HG03097 (cell line): ENCODE measurements around the gene DNAH11.
"Not testable (repeated sequence)": the region's sequence is repeated elsewhere in the genome, so short reads cannot be mapped to it uniquely, and the experiment has no call there.

Source experiments
- ATAC-seq: cut with Tn5 transposase; IDR thresholded peaks from one replicate; pipeline ENCODE4 v1.9.1; 2021; ENCODE audit not compliant: unreplicated experiment, low FRiP score

The DNAH11 gene

DNA sequence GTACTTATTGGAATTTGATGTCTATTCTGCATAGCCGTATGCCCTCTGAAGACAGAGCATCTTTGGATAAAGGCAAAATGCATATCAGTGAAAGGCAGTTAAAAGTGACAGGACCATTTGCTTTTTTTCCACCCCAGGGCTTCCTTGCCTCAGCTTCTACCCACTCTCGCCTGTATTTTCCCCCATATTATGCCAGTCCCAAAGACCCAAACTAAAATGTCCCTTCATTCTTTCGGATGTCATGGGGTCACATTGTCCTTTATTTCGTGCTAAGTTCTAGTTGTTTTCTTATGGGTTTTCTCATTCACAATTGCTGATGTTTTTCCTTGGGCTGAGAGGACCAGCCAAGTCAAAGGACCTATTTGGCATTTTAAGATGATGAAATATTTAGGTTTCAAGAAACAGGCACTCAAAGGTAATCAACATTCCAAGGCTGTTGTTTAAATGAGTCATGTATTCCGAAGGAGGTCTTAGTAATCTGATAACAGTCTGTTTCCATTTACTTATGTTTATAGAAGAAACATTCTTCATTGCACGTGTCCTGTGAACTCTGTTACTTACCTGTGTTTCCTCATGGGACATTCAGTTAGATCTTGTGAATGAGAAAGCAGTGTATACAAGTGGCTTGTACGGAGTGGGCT is 74.1 kb downstream of the DNAH11 start:
- no peak for ATAC-seq

- no peak for ATAC-seq
Observed at GRCh38 chr7:21617513-21617912, 74.7 kb downstream of the DNAH11 start.

GRCh38 chr7:21617916-21618390 is 75.1 kb downstream of the DNAH11 start:
- no peak for ATAC-seq

GRCh38 chr7:21618706-21619105 is 75.9 kb downstream of the DNAH11 start:
- ATAC-seq, result no peak

GRCh38 chr7:21620054-21620453 is 77.2 kb downstream of the DNAH11 start:
- no peak for ATAC-seq

DNA sequence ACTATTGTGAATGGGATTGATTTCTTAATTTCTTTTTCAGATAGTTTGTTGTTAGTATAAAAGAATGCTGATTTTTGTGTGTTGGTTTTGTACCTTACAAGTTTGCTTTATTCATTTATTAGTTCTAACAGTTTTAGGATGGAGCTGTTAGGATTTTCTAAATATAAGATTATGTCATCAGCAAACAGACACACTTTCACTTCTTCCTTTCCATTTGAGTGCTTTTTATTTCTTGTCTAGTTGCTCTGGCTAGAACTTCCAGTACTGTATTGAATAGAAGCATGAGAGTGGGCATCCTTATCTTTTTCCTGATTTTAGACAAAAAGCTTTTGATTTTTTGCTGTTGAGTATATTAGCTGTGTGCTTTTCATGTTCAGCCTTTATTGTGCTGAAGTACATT is 81.5 kb downstream of the DNAH11 start:
- ATAC-seq, result no peak

DNA sequence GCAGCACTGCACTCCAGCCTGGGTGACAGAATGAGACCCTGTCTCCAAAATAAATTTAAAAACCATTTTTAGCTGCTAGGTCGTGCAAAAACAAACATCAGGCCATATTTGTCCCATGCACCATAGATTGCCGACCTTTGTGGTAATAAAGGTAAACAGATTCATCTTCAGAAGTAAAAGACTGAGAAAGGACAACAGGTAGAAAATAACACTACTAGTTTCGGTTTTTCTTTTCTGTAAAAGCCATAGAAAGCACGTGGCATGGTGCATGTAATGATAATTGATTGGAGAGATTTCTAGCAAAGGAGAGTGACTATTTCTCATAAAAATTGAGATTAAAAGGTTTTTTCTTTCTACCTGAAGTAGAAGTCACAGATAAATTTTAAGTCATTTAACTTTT is 93.9 kb downstream of the DNAH11 start:
- ATAC-seq, result no peak

GRCh38 chr7:21639206-21639868 is 96.5 kb downstream of the DNAH11 start:
- ATAC-seq, result no peak

GRCh38 chr7:21640105-21640504 is 97.3 kb downstream of the DNAH11 start:
- no peak for ATAC-seq

GRCh38 chr7:21641546-21641945 is 98.7 kb downstream of the DNAH11 start:
- ATAC-seq, result no peak

- no peak for ATAC-seq
Observed at GRCh38 chr7:21642422-21642821, 99.6 kb downstream of the DNAH11 start.

DNA sequence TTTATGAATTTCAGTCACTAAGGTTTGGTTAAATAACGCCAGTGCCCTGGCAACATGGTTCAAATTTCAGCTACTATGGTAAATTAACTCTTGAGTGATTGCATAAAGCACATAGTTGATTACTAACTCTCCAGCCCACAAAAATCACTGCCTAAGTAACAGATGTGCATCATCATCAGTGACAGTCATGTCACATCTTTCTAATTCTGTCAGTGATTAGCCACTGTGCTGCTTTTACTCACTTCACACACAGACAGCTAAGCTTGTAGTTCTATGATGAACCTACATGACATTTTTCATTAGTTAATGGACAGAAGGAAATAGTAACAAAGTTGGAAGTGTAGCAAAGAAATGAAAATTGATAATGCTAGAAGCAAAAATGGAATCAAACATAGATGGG is 108.9 kb downstream of the DNAH11 start:
- ATAC-seq, result no peak

DNA sequence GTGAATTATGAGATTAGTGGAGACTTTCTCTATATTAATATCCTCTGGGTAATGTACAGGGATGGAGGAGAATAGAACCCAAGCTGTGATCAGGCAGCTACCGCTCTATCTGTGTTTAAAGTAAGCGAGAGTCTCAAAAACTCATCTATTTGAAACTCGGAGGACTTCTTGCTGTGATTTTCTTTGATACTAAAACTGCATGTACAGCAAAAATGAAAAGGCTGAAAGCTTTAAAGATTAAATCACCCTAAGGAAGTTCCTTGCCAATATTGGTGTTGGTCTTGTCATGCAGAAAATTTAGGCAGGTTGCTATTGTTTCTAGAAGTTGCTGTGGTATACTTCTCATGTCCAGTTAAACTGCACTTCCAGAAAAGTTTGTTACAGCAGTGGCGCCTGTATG is 110.8 kb downstream of the DNAH11 start:
- ATAC-seq, result no peak

GRCh38 chr7:21656081-21656480 is 113.2 kb downstream of the DNAH11 start:
- no peak for ATAC-seq

DNA sequence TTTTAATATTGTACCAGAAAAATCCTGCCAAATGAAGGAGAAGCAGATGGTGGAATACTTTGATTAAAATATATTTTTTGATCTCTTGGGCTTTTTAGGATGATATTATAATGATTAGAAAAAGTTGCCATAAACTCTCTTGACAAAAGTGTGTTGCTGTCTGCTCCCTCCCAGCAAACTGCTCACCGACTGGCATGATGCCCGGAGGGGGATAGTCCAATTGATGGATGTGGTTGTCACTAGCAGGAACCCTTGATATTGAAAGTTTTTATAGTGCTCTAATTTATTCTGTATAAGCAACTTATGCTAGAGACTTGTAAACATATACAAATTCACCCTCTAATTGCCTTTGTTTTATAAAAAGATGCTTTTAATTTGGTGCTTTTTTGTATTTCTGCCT is 114.0 kb downstream of the DNAH11 start:
- ATAC-seq, result no peak

- no peak for ATAC-seq
Observed at GRCh38 chr7:21670496-21670895, 127.7 kb downstream of the DNAH11 start.

GRCh38 chr7:21671859-21672258 is 129.0 kb downstream of the DNAH11 start:
- peak; percentile 61 for ATAC-seq

DNA sequence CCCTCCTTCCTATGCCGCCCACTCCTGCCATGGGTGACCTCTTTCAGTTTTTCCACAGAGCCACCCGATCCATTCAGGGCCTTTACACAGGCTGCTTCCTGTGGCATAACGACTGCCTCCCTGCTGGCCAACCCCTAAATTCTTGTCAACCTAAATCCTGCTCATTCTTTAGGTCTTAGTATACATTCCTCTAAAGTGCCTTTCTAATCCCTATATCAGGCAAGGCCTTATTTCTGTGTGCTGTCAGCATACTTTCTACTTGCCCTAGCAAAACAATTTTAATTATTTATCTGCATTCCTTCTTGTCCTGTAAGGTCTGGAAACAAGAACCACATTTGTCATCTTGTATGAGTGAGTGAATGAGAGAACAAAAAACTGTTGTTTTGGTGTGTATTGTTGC is 132.4 kb downstream of the DNAH11 start:
- no peak for ATAC-seq

DNA sequence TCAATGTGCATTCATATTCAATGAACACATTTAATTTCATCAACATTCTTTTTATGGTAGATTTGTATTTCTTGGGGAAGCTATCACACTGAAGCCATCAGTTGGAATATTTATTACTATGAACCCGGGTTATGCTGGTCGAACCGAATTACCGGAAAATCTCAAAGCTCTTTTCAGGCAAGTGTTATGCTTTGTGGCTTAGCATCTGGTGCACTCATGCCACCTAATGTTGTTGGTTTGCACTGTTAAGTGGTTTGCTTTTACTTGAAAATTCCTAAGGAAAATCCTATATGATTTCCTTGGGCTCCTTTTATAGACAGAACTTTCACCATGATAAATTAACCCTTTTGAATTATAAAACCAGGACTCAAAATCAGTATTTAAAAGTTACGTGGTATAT is 147.9 kb downstream of the DNAH11 start:
- ATAC-seq, result no peak

DNA sequence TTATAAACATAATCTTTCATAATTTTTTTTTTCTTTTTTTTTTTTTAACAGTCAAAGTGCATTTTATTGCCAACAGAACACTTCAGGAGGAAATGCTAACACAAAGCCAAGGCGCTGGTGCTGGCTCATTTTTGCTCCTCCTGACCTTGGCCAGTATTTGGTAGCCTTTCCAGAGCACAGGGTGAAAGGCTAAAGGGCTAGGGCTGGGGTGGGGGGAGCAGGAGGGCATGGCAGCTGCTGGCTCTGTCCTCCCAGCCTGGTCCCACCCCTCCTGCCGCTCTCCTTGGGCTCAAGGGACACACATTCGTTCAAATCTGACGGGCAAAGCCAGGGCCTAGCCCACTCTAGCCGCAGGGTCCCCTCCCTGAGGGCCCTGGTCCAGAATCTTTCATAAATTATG is 148.3 kb downstream of the DNAH11 start:
- ATAC-seq, result not testable (repeated sequence)

- ATAC-seq, result not testable (repeated sequence)
Observed at GRCh38 chr7:21700587-21700986, 157.7 kb downstream of the DNAH11 start.

DNA sequence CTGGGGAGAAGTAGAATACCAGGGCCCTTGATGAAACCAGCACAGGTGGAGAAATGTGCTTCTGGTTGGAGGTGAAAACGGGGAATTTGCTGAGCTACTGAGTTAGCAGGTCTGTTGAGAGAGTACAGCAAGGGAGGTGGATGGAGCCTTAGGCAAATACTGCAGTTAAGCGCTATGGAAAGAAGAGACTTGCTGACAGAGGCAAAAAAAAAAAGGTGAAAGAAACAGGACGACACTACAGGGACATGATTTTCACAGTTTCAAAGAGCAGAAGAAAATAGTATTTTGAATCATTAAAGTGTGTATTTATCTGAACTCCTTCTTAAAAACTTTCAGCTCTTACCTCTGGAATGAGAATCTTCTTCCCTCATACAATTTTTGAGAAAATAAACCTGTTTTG is 159.5 kb downstream of the DNAH11 start:
- ATAC-seq, result no peak
